DND-41 (cell line): ENCODE measurements around the gene MGAT5.
"Not testable (repeated sequence)": the region's sequence is repeated elsewhere in the genome, so short reads cannot be mapped to it uniquely, and the experiment has no call there.

ENCODE experiments used
- ATAC-seq: fragments of 200-7000 bp; cut with Tn5 transposase; 3 replicates; pipeline ENCODE4 v1.9.1; 2021; ENCODE audit warnings: low read depth; ENCODE audit not compliant: insufficient read depth
- DNase-seq: peaks from one replicate; pipeline ENCODE4 v3.0.0-alpha.2; 2020
- H2AFZ ChIP-seq: 2 replicates; pipeline ENCODE4 v1.6.0; 2012; ENCODE audit warnings: low read depth, low read length
- H3K27ac ChIP-seq: 2 replicates; pipeline ENCODE4 v1.5.1; 2012; ENCODE audit warnings: low read length, inconsistent platforms
- H3K27me3 ChIP-seq: fragments of 200-600 bp; sonication (generic); 2 replicates; pipeline ENCODE4 v1.6.0; 2012; ENCODE audit warnings: low read length, mild to moderate bottlenecking, inconsistent platforms; ENCODE audit not compliant: insufficient read depth, poor library complexity
- H3K36me3 ChIP-seq: 2 replicates; pipeline ENCODE4 v1.5.1; 2012; ENCODE audit warnings: low read length, inconsistent platforms; ENCODE audit not compliant: insufficient read depth
- H3K4me1 ChIP-seq: 2 replicates; pipeline ENCODE4 v1.5.1; 2012; ENCODE audit warnings: mild to moderate bottlenecking, low read length; ENCODE audit not compliant: insufficient read depth
- H3K4me2 ChIP-seq: 2 replicates; pipeline ENCODE4 v1.6.0; 2012; ENCODE audit warnings: mild to moderate bottlenecking, moderate library complexity, low read length, inconsistent platforms; ENCODE audit not compliant: insufficient read depth
- H3K4me3 ChIP-seq, 2 experiments: fragments of 200-600 bp in 1 of 2; shearing (Covaris generic) in 1 of 2; 2 replicates each; pipeline ENCODE4 v1.5.1; 2012 to 2016; ENCODE audit warnings: inconsistent platforms in 2 of 2, low read length in 2 of 2, mild to moderate bottlenecking in 2 of 2, low read depth in 1 of 2, moderate library complexity in 1 of 2
- H3K79me2 ChIP-seq: 2 replicates; pipeline ENCODE4 v1.6.0; 2012; ENCODE audit warnings: low read length, inconsistent platforms; ENCODE audit not compliant: insufficient read depth
- H3K9ac ChIP-seq: 2 replicates; pipeline ENCODE4 v1.6.0; 2012; ENCODE audit warnings: low read depth, mild to moderate bottlenecking, inconsistent platforms, low read length, moderate library complexity
- H3K9me3 ChIP-seq: 2 replicates; pipeline ENCODE4 v1.5.1; 2012; ENCODE audit warnings: low read length, moderate library complexity, mild to moderate bottlenecking, inconsistent platforms; ENCODE audit not compliant: insufficient read depth, severe bottlenecking
- H4K20me1 ChIP-seq: 2 replicates; pipeline ENCODE4 v1.6.0; 2012; ENCODE audit warnings: low read length; ENCODE audit not compliant: insufficient read depth
- EZH2 ChIP-seq: IDR thresholded peaks from 3 replicates; pipeline ENCODE4 v1.6.1; 2012; ENCODE audit warnings: borderline replicate concordance, low read depth, mild to moderate bottlenecking, moderate library complexity, low read length, inconsistent platforms; ENCODE audit not compliant: severe bottlenecking
- TF ChIP-seq, protein P1 (sequence below): IDR thresholded peaks from 2 replicates; pipeline ENCODE4 v1.5.1; 2012; ENCODE audit warnings: borderline replicate concordance, low read length, moderate library complexity, mild to moderate bottlenecking; ENCODE audit not compliant: poor library complexity, severe bottlenecking; ENCODE audit errors: extremely low read depth

Gene MGAT5

DNA sequence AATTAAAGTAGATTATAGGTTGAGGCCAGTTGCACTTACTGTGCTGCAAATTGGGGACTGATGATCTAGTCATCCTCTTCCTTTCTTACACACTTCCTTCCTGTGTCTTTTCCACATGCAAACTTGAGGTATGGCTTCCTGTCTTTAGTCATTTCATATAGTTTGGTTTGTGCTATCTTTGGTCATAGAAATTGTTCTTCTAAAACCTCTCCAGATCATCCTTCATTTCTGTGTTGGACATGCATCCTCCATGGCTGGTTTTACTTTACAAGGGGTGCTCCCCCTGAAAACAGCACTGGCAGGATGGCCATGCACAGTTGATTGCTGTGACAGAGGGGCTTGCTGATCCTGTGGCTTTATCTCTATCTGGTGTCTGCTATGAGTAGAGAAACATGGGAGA lies 36.5 kb downstream of the MGAT5 start:
- Histone ChIP-seq H3K4me2 (peak overlapping the region; percentile 52), H2AFZ (peak overlapping the region; percentile 38; the same call in 1 of the 2 replicates), H3K79me2 (peaks cover 44% of the 10 kb centered on the region), H3K9me3 (no peaks in the 10 kb centered on the region), H3K9ac (0 out of 2 replicates have a peak overlapping the region, but pooled peaks have one; percentile 10), H3K27me3 (no peaks in the 10 kb centered on the region), H3K4me3 (peak overlapping the region in 1 of 2 experiments; percentile 33; a peak in 1 of 4 replicates), H3K36me3 (peaks cover 12% of the 10 kb centered on the region), H3K27ac (peak overlapping the region; percentile 75), H4K20me1 (no peaks in the 10 kb centered on the region; the same call in 1 of the 2 replicates), H3K4me1 (peaks cover 47% of the 10 kb centered on the region)
- TF ChIP-seq, protein P1, sequence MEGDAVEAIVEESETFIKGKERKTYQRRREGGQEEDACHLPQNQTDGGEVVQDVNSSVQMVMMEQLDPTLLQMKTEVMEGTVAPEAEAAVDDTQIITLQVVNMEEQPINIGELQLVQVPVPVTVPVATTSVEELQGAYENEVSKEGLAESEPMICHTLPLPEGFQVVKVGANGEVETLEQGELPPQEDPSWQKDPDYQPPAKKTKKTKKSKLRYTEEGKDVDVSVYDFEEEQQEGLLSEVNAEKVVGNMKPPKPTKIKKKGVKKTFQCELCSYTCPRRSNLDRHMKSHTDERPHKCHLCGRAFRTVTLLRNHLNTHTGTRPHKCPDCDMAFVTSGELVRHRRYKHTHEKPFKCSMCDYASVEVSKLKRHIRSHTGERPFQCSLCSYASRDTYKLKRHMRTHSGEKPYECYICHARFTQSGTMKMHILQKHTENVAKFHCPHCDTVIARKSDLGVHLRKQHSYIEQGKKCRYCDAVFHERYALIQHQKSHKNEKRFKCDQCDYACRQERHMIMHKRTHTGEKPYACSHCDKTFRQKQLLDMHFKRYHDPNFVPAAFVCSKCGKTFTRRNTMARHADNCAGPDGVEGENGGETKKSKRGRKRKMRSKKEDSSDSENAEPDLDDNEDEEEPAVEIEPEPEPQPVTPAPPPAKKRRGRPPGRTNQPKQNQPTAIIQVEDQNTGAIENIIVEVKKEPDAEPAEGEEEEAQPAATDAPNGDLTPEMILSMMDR: no peak
- no peak for TF ChIP-seq EZH2
- ATAC-seq (peak; percentile 86), DNase-seq (peak; percentile 51)

DNA sequence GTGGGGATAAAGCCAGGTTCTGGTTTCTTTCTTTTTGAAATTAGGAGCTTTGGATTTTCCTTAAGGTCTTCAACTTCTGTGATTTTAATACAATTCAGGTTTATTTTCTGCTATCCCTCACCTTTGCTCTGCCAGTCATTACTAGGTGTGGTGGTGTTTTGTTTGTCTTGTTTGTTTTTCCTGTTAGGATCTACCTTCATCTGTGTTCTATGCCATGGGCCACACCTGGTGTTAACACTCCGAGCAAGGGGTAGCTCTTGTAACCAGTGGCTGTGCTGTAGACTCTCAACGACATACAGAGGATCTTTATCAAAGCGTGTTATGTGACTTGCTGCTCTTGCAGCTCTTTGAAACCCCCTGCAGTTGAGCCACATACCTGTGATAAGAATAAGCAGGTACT lies 38.6 kb downstream of the MGAT5 start:
- Histone ChIP-seq H3K27ac (no peak overlapping the region), H3K4me1 (peaks cover 40% of the 10 kb centered on the region), H3K4me3 (no peak overlapping the region), H3K4me2 (no peak overlapping the region), H3K9ac (no peak overlapping the region), H3K79me2 (peaks cover 38% of the 10 kb centered on the region), H3K9me3 (no peaks in the 10 kb centered on the region), H2AFZ (no peak overlapping the region), H3K27me3 (no peaks in the 10 kb centered on the region), H3K36me3 (peaks cover 12% of the 10 kb centered on the region), H4K20me1 (no peaks in the 10 kb centered on the region; the same call in 1 of the 2 replicates)
- TF ChIP-seq EZH2: no peak
- TF ChIP-seq, protein P1: no peak
- ATAC-seq (no peak), DNase-seq (no peak)

DNA sequence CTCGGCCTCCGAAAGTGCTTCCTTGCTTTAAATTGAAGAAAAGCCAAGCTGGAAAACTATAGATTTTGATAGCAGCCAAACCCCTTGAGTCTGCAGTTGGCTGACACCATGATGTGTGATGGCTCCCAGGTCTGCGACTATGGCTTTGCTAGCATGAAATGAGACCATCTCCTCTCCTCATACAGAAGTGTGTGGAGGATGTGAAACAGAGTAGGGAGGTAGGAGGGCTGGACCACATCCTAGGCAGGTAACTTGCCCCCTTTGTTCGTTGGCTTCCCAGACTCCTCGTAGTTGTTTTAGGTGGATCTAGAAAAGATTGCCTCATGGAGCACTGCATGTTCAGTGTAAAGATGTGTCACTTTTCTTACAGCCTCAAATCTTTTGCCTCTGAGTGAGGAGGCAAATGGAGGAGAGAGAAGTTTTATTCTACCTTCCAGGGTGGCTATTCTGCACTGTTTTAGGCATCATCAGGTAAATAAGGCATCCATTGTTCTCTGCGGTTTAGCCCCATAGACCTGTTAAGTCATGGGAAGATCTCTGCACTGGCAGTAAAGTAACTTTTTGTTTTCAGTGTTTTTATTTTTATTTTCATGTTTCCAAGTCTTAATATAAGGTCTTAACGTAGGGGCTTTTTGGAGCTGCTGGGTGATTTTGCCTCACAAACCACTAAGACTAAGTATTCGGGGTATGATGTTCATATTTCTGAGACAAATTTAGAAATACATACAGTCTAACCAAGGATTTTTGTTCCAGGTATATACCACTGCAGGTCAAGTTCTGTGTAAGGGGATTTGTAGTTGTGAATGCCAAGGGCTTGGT lies 40.1 kb downstream of the MGAT5 start:
- DNase-seq (no peak), ATAC-seq (no peak)
- peaks cover 14% of the 10 kb centered on the region for H3K36me3 ChIP-seq
- no peak overlapping the region for H3K4me3 ChIP-seq
- H4K20me1 ChIP-seq: no peaks in the 10 kb centered on the region; the same call in 1 of the 2 replicates
- H3K9me3 ChIP-seq: no peaks in the 10 kb centered on the region
- H3K79me2 ChIP-seq: peaks cover 28% of the 10 kb centered on the region
- peaks cover 26% of the 10 kb centered on the region for H3K4me1 ChIP-seq
- no peaks in the 10 kb centered on the region for H3K27me3 ChIP-seq
- H2AFZ ChIP-seq: no peak overlapping the region
- TF ChIP-seq, protein P1: no peak
- TF ChIP-seq EZH2: no peak
- no peak overlapping the region for H3K9ac ChIP-seq
- H3K27ac ChIP-seq: no peak overlapping the region
- no peak overlapping the region for H3K4me2 ChIP-seq

DNA sequence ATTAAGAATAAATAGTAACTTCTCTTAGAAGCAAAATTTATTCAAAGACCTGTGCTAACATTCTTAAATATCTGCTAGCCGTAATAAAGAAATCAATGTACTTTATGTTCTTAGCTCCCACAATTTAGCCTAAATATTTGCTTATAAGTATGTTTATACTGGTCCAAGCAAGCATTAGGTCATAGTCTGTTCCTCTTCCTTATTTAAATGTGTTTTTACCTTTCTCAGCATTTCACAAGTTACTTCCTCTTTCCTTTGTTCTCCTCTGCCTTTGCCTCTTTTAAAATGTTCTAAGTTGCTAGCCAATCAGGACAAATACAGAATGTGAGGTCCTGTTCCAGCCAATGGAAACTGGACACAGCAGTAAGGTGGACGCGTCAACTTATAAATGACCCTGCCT lies 40.7 kb downstream of the MGAT5 start:
- not testable (repeated sequence) for H3K9ac ChIP-seq, H3K9me3 ChIP-seq, ATAC-seq, H3K4me2 ChIP-seq, H3K4me3 ChIP-seq, H2AFZ ChIP-seq, H3K27me3 ChIP-seq, H3K27ac ChIP-seq, H4K20me1 ChIP-seq, DNase-seq
- H3K79me2 ChIP-seq: peaks cover 21% of the 10 kb centered on the region
- H3K4me1 ChIP-seq: peaks cover 19% of the 10 kb centered on the region
- peaks cover 13% of the 10 kb centered on the region for H3K36me3 ChIP-seq
